HepG2 (cell line): ENCODE data around the gene COL26A1.

Experiments
- ATF7 ChIP-seq, 2 experiments: fragments of 450-650 bp in 1 of 2; sonication (generic) in 1 of 2; formaldehyde crosslinking in 1 of 2; IDR thresholded peaks; 2 replicates each; pipeline versions ENCODE4 v1.4.0 to v1.6.1; 2016 to 2020; ENCODE audit warnings: antibody characterized with exemption in 1 of 2, mild to moderate bottlenecking in 1 of 2, missing genetic modification reagents in 1 of 2
- DNMT1 ChIP-seq: sonication (generic); formaldehyde crosslinking; IDR thresholded peaks from 2 replicates; pipeline ENCODE4 v1.5.1; 2020; ENCODE audit warnings: mild to moderate bottlenecking, missing genetic modification reagents
- FOXJ3 ChIP-seq: sonication (generic); formaldehyde crosslinking; IDR thresholded peaks from 2 replicates; pipeline ENCODE4 v1.4.0; 2020; ENCODE audit warnings: missing genetic modification reagents, mild to moderate bottlenecking, borderline replicate concordance
- JUND ChIP-seq: sonication (generic); formaldehyde crosslinking; IDR thresholded peaks from 2 replicates; pipeline ENCODE4 v1.8.0; 2022; ENCODE audit warnings: mild to moderate bottlenecking, missing genetic modification reagents
- KAT7 ChIP-seq: IDR thresholded peaks from 2 replicates; pipeline ENCODE4 v1.6.1; 2018; ENCODE audit warnings: borderline replicate concordance, missing compliant biosample characterization
- POLR2AphosphoS5 ChIP-seq: IDR thresholded peaks from 2 replicates; pipeline ENCODE4 v1.6.1; 2012; ENCODE audit warnings: low read depth, low read length
- ZNF556 ChIP-seq: sonication (generic); formaldehyde crosslinking; IDR thresholded peaks from 2 replicates; pipeline ENCODE4 v1.4.0; 2020; ENCODE audit warnings: mild to moderate bottlenecking, missing genetic modification reagents, borderline replicate concordance
- ZNF781 ChIP-seq: sonication (generic); formaldehyde crosslinking; IDR thresholded peaks from 2 replicates; pipeline ENCODE4 v1.5.1; 2020; ENCODE audit warnings: borderline replicate concordance, mild to moderate bottlenecking, missing genetic modification reagents; ENCODE audit errors: not compliant biosample characterization
- TF ChIP-seq, protein P1 (sequence below): sonication (generic); formaldehyde crosslinking; IDR thresholded peaks from 2 replicates; pipeline ENCODE4 v1.9.0; 2021; ENCODE audit warnings: missing genetic modification reagents, borderline replicate concordance
- TF ChIP-seq, protein P2 (sequence below): sonication (generic); formaldehyde crosslinking; conservative IDR thresholded peaks from 2 replicates; pipeline ENCODE4 v1.4.0; 2020; ENCODE audit warnings: missing genetic modification reagents
- TF ChIP-seq, protein P3 (sequence below): sonication (generic); formaldehyde crosslinking; IDR thresholded peaks from 2 replicates; pipeline ENCODE4 v1.8.0; 2022; ENCODE audit warnings: mild to moderate bottlenecking, missing genetic modification reagents; ENCODE audit not compliant: insufficient replicate concordance

DNA sequence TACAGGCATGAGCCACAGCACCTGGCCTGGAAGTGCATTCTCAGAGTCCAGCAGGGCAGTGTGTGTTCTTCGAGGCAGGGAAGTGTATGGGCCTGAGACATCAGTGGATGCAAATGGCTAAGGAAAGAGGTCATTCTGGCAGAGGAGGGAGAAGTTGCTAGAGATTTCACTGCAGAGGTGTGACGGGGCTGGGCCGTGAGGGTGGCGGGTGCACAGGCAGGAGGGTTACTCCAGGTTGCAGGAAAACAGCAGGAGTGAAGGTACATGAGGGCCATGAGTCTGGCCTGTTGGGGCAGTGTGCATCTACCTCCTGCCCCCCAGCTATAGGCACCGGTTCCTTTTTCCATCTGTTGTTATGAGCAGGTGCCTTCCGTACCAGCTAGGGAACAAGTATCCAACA, 29.3 kb downstream of the COL26A1 start:
- TF ChIP-seq ZNF556 (CRISPR knock-in tag) = no peak
- TF ChIP-seq POLR2AphosphoS5 = no peak
- TF ChIP-seq, protein P1, sequence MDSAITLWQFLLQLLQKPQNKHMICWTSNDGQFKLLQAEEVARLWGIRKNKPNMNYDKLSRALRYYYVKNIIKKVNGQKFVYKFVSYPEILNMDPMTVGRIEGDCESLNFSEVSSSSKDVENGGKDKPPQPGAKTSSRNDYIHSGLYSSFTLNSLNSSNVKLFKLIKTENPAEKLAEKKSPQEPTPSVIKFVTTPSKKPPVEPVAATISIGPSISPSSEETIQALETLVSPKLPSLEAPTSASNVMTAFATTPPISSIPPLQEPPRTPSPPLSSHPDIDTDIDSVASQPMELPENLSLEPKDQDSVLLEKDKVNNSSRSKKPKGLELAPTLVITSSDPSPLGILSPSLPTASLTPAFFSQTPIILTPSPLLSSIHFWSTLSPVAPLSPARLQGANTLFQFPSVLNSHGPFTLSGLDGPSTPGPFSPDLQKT (CRISPR knock-in tag) = no peak
- no peak for TF ChIP-seq JUND (CRISPR knock-in tag)
- no peak for TF ChIP-seq DNMT1 (CRISPR knock-in tag)
- TF ChIP-seq ATF7 (IDR thresholded peaks at IDR 0.05) = no peak
- no peak for TF ChIP-seq ATF7 (CRISPR knock-in tag; IDR thresholded peaks at IDR 0.05)
- no peak for TF ChIP-seq FOXJ3 (CRISPR knock-in tag)
- TF ChIP-seq KAT7 (CRISPR knock-in tag) = no peak
- TF ChIP-seq ZNF781 (CRISPR knock-in tag) = no peak
- TF ChIP-seq, protein P2, sequence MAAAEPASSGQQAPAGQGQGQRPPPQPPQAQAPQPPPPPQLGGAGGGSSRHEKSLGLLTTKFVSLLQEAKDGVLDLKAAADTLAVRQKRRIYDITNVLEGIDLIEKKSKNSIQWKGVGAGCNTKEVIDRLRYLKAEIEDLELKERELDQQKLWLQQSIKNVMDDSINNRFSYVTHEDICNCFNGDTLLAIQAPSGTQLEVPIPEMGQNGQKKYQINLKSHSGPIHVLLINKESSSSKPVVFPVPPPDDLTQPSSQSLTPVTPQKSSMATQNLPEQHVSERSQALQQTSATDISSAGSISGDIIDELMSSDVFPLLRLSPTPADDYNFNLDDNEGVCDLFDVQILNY (CRISPR knock-in tag) = no peak
- TF ChIP-seq, protein P3, sequence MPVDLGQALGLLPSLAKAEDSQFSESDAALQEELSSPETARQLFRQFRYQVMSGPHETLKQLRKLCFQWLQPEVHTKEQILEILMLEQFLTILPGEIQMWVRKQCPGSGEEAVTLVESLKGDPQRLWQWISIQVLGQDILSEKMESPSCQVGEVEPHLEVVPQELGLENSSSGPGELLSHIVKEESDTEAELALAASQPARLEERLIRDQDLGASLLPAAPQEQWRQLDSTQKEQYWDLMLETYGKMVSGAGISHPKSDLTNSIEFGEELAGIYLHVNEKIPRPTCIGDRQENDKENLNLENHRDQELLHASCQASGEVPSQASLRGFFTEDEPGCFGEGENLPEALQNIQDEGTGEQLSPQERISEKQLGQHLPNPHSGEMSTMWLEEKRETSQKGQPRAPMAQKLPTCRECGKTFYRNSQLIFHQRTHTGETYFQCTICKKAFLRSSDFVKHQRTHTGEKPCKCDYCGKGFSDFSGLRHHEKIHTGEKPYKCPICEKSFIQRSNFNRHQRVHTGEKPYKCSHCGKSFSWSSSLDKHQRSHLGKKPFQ (CRISPR knock-in tag) = no peak
